GM21515 (cell line): Measurements from ENCODE around the gene SCAMP4.
A peak's percentile ranks its signal among the peaks of the same experiment; 100 is the strongest.

ENCODE experiments used
- ATAC-seq: cut with Tn5 transposase; IDR thresholded peaks from one replicate; pipeline ENCODE4 v1.9.1; 2021; ENCODE audit not compliant: unreplicated experiment

The SCAMP4 gene

DNA sequence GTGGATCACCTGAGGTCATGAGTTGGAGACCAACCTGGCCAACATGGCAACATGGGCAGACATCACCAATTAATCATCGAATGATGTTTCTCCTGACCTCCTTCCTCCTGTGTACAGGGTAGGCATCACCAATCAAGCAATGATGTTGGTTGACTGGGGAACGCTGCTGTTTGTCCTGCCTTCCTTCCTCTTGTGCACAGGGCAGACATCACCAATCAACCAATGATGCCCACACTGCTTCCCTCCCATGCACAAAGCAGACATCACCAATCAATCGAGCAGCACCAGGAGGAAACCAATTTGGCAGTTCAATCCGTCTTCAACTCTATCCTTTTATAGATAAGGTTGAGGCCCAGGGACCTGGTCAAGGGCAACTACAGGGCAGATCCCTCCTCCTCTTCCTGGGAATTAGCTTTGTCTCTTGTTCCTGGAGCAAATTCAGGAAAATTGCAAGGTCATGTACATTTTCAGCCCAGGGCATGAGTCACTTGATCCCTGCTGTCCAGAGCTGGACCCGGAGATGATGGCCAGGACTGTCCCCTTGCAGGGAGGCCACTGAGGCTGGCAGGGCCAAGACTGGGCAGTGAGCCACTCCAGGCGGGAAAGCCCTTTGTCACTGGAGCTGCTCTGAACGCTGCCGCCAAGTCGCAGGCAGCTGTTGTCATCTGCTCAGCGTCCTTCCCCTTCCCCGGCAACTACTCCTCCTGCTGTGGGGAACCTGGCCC is 30.4 kb downstream of the SCAMP4 start:
- no peak for ATAC-seq

DNA sequence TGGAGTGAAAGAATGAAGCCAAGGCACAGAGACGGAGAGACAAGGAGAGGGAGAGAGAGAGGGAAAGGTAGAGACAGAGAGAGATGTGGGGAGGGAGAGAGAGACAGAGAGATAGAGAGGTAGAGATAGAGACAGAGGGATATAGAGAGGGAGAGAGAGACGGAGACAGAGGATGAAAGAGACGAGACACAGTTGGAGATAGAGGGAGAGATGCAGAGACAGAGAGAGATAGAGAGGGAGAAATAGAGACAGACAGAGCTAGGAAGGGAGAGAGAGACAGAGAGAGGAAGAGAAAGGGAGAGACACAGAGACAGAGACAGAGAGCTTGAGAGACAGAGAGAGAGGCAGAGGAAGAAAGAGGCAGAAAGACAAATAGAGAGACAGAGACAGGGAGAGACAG is 31.2 kb downstream of the SCAMP4 start:
- ATAC-seq = no peak

DNA sequence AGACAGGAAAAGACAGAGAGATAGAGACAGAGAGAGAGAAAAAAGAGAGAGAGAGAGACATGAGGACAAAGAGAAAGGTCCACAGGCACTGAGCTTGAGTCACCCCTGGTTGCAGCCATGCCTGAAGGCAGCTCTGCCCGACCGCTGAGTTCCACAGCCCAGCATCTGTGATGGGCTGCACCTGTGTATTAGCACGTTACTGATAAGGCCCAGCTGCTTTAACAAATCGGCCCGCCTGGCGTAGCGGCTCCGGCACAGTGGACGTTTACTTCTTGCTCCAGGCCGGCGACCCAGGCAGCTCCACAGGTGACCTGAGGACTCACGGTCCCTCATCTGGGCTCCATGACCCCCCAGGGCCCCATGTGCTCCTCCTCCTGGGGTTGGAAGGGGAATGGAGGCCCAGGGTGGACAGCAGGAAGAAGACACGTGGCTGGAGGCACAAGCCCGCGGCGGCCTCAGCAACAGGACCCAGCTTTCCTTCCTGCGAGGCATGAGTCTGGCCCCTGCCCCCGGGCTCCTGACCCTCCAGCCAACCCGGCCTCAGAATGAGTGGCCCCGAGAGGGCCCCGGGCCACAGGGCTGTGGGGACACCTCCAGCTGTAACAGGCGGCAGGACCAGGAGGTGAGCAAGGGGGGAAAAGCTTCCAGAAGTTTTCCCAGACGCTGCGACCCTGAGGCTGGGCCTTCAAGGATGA is 31.9 kb downstream of the SCAMP4 start:
- no peak for ATAC-seq

DNA sequence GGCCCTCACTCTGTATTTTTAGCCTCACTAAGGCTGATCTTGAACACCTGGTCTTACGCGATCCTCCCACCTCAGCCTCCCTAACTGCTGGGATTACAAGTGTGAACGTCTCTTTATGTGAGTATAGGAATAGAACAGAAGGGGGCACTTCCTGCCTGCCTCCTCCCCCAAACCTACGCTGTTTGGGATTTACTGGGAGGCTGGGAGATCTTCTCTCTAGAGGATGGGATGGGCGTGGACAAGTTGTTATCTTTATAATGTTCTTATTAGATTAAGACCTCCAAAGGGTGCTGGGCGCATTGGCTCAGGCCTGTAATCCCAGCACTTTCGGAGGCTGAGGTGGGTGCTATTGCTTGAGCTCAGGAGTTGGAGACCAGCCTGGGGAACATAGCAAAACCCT is 32.9 kb downstream of the SCAMP4 start:
- ATAC-seq = no peak

DNA sequence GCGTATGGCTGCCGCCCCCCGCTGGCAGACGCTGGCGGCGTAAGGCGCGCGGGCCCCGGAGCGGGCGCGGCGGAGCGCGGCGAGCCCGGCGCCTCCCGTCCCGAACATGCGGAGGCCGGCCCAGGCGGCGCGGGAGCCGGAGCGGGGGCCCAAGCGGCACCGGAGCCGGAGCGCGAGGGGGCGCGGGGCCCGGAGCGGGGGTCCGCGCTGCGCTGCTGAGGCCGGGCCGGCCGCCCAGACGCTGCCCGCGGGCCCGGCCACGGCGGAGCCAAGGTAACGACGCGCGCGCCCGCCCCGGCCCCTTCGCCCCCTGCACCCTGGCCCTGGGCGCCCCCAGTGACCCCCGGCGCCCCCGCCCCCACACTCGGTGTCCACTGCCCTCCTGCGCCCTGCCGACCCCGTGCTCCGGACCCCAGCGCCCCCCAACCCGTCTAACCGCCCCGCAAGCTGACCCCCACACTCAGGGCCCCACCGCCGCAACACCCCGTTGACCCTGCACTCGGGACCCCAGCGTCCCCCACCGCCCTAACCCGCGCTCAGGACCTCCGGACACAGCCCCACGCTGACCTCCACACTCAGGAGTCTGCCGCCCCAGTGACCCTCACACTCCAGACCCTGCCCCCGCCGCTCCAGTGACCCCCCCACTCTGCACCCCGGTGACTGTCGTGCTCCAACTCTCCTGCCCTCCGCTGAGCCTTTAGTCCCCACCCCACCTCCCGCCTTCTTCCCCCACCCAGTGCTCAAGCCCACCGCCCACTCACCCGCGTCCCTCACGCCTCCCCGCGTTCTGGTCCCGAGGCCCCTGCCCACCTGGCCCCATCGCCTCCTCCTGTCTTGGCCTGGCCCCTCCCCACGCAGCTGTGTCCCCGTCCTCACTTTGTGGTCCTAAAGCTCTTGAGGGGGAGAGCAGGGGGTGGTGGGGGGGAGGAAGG is 36.2 kb downstream of the SCAMP4 start, which contains the start of gene CSNK1G2:
TSS of gene CSNK1G2 (plus strand) at position 27 of the 932 bp plus-strand sequence. CDS start 28,601 bp downstream, outside the sequence.
- ATAC-seq = peak; percentile 42

- no peak for ATAC-seq
Measured at GRCh38 chr19:1942078-1942933, 37.1 kb downstream of the SCAMP4 start.

DNA sequence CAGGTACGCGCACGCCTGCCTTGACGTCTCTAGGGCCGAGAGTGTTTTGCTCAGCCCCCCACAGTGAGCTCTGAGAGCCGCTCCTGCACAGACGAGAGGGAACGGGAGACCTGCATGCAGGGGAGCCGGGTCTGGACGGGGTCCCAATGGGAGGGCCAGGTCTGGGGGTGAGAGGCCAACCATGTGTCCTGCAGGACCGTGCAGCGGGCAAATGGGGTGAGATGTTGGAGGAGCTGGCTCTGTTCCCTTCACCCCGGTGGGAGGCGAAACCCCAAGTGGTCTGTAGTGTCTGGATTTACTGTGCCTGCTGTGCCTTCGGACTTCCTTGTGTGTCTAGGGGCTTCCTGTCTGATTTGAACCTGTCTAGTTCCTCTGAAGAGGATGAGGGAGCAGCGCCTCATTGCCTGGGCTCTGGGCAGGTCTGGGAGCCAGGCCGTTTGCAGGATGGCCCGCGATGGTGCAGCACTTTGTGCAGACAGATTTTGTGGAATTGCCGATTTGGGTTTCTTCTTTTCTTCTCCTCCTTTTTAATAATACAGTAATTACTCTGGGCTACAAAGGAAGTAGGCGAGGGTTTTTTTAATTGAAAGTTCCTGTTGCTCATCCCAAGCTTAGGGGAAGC is 37.8 kb downstream of the SCAMP4 start:
- no peak for ATAC-seq

- no peak for ATAC-seq
Measured at GRCh38 chr19:1943661-1944087, 38.5 kb downstream of the SCAMP4 start.

DNA sequence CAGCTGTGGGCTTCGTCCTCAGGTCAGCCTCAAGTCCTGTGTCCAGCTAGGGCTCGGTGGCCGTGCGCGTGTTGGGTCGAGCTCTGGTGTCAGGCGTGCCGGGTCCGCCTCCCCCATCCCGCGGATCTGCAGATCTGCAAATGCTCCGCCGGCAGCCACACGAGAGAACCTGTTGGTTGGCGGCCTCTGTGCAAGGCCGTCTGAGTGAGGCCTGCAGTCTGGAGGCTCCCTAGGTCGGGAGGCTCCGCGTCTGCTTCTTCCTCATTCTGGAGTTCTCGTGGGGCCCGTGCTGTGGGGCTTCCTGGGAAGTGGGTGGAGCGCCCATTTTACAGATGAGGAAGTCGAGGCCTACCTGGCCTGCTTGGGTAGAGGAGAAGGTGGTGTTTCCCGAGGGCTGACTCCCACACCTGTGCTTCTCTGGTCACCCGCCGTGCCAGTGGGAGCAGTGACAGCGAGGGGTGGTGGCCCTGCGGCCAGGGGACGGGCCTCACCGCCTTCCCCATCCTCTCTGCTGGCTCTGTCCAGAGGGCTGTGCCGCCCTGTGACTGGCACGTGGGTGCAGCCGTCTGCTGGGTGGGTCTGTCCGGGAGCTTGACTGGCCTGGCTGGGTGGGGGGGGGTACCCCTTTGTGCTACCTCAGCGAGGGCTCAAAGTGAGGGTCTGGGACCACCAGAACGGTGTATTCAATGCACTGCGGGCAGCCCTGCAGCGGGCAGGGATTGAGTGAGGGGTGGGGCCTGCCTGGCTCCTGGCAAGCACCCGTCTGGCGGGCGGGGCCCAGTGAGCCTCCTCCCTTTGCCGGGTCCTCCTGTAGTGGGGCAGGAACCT is 39.1 kb downstream of the SCAMP4 start:
- ATAC-seq = no peak

GRCh38 chr19:1944916-1945561 is 39.8 kb downstream of the SCAMP4 start:
- no peak for ATAC-seq

DNA sequence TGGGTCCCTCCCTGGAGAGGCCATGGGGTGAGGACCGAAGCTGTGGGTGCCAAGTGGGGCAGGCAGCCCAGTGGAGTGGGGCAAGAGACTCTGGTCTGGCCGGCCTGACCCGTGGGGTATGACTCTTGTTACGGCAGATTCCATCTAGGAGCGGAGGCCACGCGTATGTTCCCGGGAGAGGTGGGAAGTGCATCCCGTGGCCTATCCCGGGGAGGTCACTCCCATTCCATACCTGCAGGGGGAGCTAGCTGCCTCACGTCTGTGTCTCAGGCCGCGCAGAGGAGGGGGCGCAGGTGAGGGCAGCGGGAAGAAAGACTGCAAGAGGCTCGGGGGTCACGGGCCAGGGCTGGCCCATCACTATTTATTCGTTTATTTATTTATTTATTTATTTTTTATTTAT is 40.7 kb downstream of the SCAMP4 start:
- no peak for ATAC-seq

GRCh38 chr19:1947651-1948209 is 42.5 kb downstream of the SCAMP4 start:
- ATAC-seq = no peak

GRCh38 chr19:1949304-1950101 is 44.3 kb downstream of the SCAMP4 start:
- no peak for ATAC-seq

DNA sequence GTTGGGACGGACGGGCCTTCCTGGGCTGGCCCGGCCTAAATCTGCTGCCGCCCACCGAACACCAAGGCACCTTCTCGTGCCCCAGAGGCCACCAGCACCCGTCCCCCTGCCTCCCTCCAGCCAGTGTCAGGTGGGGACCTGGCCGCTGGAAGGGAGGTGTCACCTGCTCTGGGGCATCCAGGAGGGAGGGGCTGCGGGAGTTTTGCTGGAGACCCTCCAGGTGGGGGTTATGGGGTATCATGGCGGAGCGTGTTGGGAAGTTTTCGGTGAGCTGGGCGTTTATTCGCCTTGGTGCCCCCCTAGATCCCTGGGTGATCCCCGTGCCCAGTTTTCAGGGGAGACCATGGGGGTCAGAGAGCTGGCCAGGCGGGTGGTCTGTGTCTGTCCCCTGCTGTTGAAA is 45.4 kb downstream of the SCAMP4 start:
- ATAC-seq = no peak

GRCh38 chr19:1952635-1953034 is 47.4 kb downstream of the SCAMP4 start:
- ATAC-seq = no peak

DNA sequence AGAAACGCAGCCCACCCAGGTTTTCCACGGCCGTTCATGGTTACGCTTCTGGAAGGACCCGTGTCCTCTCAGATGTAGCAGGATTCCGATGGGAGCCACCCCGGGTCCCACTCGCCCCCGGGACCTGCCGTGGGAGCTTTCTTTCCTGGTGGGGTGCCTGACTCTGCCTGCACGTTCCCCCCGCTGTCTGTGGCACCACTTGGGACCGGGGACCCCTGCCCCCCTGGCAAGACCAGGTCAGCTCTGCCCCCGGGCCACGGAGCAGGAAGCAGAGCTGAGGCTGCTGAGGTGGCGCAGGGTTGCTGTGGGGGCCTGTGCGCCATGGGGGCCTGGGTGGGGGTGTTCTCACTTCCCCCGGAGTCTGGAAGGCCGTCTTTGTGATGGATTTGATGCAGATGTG is 47.8 kb downstream of the SCAMP4 start:
- no peak for ATAC-seq

DNA sequence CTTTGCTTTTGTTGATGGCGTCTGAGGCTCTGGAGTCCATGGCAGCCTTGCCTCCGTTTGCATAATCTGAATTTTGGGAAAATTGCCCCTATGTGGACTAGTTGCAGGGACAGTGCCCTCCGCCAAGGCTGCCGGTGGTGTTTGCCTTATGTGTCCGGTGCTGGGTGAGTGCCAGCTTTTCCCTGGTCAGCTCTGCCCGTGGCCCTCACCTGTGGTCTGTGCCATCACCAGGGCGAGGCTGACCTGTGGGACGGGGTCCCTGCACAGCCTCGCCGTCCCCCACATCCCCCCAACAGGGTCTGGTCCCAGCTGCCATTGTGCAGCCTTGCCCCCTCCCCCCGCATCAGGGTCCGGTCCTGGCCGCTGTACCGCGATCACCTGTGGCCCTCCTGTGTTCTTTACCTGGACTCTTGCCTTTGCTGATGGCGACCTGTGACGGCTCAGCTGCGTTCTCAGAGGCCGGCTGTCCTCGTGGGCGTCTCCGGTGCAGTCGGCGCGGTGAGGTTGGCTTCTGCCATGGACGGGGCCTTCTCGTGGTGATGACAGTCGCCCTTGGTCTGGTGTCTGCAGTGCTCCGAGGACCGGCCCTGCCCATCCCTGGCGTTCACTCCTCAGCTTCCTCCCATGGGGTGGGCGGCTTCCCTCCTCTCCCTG is 48.4 kb downstream of the SCAMP4 start:
- ATAC-seq = no peak
